Stimulated activated CD8-positive, alpha-beta memory T cell treated with anti-CD3 and anti-CD28 coated beads, Interleukin-15, amount 100 ng/mL, for 48 hours (primary cell): ENCODE data around the gene MYMX.

Source experiments
- DNase-seq, 2 donors: peaks; one replicate each; pipeline ENCODE4 v3.0.0-alpha.2; 2020; ENCODE audit warnings: low read depth in 2 of 2

Gene MYMX

GRCh38 chr6:44250718-44251123 lies 34.0 kb downstream of the MYMX start:
- no peak for DNase-seq

GRCh38 chr6:44251576-44252524 lies 35.1 kb downstream of the MYMX start:
- no peak for DNase-seq

DNA sequence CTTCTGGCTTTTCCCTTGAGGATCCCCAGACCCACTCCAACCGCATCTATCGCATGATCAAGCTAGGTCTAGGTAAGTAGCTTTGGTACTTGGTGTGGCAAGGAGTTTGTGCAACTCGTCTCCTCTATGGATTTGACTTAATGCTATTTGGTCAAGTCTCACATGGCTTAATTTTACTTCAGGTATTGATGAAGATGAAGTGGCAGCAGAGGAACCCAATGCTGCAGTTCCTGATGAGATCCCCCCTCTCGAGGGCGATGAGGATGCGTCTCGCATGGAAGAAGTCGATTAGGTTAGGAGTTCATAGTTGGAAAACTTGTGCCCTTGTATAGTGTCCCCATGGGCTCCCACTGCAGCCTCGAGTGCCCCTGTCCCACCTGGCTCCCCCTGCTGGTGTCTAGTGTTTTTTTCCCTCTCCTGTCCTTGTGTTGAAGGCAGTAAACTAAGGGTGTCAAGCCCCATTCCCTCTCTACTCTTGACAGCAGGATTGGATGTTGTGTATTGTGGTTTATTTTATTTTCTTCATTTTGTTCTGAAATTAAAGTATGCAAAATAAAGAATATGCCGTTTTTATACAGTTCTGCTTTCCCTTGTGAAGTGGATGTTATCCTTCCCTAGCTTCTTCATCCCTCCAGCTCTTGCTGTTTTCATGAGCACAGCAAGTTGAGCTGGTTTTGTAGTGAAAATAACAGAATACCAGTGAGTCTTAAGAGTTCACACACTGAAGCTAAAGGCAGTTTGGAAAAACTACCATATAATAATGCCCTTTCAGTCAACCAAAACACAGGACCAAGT lies 36.8 kb downstream of the MYMX start:
- no peak for DNase-seq

DNA sequence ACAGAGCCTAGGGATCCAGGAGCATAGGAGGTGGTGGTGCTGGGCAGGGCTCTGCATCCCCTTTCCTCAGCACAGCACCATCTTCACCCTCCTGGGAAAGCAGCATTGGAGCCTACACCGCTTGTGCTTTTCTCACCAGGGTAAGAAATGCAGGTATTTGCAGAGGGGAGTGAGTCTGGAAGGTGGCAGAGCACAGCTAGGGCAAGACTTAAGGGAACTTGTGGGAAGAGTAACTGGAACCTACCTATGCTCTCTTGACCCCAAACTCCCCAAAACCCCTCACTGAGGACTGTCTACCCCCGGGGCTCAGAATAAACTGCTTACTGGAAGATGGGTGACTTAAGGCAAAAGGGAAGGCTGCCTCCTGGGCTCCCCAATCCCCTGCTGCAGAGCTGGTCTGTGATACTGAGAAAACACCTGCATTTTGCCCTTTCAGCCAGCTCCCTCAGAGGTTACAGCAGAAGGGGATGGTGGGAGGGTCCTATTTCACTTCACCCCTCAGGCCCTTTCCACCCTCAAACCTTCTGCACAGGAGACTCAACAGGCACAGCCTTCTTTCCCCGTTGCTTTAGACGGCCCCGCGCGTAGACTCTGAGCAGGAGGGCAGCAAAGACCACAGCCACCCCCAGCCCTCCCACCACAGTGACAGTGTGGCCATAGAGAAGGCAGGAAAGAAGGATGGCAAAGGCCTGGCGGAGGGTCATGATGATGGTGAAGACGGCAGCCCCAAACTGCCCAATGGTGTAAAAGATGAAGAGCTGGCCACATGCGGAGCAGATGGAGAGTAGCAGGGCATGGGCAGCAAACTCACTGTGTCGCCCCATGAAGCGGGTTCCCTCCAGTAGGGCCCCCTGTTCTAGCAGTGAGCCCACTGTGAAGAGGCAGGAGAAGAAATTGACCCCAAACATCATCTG lies 37.7 kb downstream of the MYMX start:
- no peak for DNase-seq

- no peak for DNase-seq
These were observed 38.5 kb downstream of the MYMX start for GRCh38 chr6:44255105-44255808.

DNA sequence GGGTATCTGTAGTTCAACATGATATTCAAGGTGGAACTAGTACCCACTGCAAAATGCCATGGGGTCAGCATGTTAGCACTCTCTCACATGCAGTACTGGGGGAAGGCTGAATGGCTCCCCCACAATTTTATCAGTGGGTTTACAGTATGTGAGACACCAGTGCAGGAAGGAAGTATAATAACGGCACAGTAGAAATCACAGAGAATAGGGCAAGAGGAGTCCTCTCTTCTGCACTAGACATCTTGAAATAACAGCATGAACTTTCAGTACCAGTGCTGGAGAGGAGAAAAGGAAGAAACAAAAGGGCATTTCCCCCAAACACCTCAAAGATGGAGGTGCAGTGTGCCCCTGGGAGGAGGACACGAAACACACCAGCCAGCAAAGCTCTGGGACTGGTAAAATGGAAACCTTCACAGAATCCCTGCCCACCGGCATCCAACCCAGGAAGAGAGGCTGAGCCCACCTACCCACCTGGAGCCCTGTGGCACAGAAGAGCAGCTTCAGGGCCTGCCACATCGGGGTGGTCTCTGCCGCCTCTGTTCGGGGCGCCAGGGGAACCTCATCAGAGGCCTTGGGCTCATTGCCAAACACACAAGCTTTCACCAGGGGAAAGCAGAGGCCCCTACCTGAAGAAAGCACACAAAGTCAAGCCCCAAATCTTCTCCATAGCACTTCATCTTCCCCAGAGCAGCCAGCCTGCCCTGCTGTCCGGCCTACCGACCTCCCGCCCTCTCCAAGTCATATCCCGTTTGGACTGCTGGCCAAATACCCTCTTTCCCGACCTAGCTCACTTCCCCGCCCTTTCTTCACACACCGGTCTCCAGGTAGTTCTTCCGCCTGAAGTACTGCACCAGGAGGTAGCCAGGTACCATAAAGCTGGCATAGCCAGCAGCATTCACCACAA lies 39.4 kb downstream of the MYMX start:
- DNase-seq = no peak

DNA sequence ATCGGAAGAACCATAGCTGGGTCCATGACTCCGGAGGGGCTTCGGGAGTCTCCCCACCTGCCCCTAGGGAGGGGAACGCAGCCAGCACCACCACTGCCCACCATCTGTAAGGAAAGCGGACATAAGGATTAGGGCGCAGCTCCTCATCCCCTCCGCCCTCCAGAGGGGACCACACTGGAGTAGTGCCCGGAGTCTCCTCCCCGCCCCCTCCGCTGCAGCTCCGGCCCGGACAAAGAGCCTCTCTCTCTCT lies 40.0 kb downstream of the MYMX start:
- DNase-seq = no peak

DNA sequence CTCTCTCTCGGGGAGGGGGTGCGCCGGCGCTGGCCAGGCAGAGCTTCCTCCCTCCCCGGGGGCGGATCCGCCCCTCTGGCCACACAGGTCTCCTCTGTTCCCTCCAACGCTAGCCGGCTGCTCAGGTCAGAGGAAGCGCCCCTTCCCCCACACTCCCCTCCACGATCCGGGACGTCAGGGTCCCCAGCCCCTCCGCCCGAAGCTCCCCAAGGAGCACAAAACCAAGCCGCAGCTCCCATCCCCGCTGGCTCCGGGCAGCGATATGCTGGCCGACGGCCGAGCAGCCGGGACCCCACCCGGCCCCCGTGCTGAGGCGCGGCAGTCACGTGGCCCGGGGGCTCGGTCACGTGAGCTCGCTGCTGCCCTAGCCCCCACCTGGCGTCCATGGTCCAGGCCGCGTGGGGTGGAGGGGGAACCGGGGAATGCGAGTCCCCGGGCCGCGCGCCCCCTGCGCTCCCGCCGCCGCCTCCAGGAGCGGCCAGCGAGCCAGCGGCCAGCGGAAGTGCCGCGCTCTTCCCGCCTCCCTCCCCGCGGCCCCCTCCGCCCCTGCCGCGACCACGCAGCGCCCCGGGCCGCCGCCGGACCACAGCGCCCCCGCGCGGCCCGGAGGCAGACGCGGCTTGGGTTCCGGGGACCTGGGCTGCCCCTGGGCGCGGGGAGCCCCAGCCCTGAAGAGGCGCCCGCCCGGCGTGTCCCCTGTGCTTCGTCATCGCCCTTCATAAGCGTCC lies 40.5 kb downstream of the MYMX start, which contains the start of gene SLC35B2:
SLC35B2 (minus strand) TSS at position 504 of the 728 bp plus-strand sequence; CDS start at position 386, 118 bp downstream.
- DNase-seq = peak; percentile 56 to 60

DNA sequence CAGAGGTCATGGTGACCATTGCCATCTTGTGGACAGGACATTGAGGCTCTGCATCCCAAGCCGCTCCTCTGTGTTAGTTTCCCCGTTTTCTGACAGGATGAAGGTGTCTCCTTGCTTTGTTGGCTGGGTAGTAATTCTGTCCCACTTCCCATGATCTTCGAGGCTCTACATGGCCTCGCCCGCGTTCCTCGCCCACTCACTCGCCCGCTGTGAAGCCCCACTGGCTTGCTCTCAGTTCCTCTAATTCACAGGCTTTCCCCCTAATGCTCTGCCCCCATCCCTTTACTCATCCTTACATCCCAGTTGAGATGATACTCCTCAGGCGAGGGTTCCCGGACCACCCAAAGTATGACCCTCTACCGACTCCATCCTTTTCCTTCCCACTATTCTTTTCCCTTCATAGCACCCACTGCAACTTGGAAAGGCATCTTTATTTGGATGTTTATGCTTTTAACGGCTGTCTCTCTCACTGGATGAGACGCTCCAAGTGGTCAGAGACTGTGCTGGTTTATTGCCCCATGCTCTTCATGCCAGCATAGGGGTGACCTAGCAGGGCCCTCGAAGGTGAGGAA lies 41.1 kb downstream of the MYMX start:
- no peak for DNase-seq

GRCh38 chr6:44258325-44258863 lies 41.7 kb downstream of the MYMX start:
- DNase-seq = no peak

GRCh38 chr6:44258921-44259320 lies 42.2 kb downstream of the MYMX start:
- DNase-seq = no peak

DNA sequence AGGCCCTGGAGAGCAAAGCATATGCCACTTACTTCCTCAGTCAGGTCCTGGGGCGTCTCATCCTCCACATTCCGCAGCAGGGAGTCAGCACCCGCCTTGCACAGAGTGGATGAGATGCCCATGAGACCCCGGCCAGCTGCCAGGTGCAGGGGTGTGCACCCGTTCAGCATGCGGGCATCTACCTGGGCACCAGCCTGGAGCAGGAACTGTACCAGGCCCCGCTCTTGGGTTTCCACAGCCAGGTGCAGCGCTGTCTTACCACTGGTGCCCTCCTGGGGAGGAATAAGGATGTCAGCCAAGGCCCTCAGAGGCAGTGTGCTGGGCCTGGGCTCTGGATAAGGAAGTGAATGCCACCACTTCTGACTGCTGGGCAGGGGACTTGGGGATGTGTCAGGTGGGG lies 43.3 kb downstream of the MYMX start:
- no peak for DNase-seq

GRCh38 chr6:44260451-44261297 lies 43.9 kb downstream of the MYMX start:
- DNase-seq = no peak

DNA sequence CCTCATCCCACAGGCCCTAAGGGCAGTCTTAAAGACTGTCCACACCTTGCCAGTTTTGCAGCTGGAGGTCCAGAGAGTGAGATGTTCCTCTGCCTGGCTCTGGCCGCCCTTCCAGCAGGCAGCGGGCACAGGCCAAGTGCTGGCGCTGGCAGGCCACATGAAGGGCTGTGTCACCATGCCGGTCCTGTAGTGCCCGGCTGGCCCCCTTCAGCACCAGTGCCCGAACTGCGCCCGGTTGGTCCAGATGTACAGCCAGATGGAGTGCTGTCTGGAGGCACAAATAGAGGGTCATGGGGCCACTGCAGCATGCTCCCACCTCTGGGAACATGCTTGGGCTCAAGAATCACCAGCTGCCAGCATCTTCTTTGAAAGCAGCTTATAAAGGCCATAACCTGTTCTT lies 44.9 kb downstream of the MYMX start:
- DNase-seq = no peak

- DNase-seq = no peak
These were observed 46.0 kb downstream of the MYMX start for GRCh38 chr6:44262467-44263353.

DNA sequence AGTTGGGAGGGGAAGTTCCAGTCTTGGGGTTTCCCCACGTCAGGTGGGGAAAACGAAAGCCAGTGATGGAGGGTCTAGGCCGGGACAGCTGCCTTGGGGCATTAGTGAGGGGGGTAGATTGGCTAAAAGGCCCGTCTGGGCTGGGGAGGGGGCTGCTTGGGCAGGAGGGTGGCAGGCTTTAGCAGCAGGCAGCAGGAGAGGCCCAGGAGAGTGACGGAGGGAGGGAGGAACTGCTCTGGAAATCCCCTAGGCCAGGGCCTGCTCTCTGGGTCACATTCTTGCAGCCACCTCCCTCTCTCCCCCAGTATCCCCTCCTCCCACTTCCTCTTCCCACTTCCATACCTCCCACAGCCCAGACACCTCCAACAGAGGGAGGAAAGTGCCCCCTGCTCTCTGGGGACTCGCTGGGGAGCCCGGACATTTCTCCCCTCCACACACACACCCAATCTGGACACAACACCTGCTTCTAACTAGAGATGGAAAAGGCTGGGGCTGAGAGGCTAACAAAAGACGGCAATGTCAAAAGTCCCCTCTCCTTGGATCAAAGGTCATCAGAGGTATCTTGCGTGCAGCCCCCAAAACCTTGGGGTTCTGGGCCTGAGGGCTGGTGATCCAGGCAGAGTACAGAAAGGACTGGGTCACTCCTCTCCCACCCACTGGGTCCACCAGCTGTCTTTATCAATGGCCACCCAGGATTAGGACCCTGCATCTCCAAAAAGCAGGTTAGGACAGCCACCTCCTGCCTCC lies 46.8 kb downstream of the MYMX start:
- DNase-seq = no peak
